Measurements from ENCODE around the gene UBE2C. TPM values are rescaled to one million over a fixed set of nuclear protein-coding genes. Genes with fewer than 3 reads are reported as not detected.
A peak's percentile ranks its signal among the peaks of the same experiment; 100 is the strongest.

The UBE2C gene
- total RNA-seq, 1 experiment from 2014 or later, result 423 TPM

DNA sequence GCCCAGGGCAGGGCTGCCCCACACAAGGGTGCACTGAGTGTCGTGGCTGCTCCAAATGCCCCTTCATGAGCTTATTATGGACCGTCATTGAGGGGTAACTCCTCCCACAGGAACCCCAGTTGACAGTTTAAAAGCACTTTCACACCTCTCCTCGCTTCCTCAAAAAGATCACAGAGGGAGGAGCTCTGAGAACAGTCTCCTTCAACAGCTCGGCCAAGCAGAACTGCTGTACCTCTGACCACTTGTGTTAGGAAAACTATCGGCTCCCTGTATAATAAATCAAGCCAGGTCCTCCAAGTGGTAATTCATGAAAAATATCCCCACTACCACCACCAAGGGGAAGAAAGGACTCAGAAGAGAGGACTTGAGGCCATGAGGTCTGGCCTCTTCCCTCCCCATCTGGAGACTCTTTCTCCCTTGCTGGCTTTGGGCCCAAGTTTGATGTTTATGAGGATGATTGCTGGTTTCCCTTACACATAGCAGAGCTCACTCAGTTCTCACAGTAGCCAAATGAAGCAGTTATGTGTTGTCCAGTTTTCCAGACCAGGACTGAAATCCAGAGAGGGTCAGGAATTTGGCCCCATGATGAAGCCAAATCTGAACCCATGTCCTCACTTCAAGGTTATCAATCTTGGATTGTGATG lies 29.8 kb downstream of the UBE2C start:
- intact Hi-C loops (cut with micrococcal nuclease; ENCODE audit: unreplicated experiment), result no loop called here
- no peak for DNase-seq
- H3K4me1 Mint-ChIP-seq (ENCODE audit: low read depth, unreplicated experiment), result no peaks in the 10 kb centered on the region
- ChIA-PET POLR2A (interaction anchor here (0.6 kb wide), 1 partner anchor 76 kb away, joined by 4 read pairs; no protein-coding TSS in a partner anchor), CTCF (interaction anchor here (0.5 to 0.9 kb wide), 2 partner anchors 127 to 575 kb away, joined by 4 to 5 read pairs; no protein-coding TSS in a partner anchor)
- Histone ChIP-seq H3K9me3 (no peaks in the 10 kb centered on the region), H3K27me3 (replicated peaks; ENCODE audit: control insufficient read depth, insufficient read depth, low read length) (no peaks in the 10 kb centered on the region), H3K36me3 (ENCODE audit: control insufficient read depth, insufficient read depth, low read length) (peaks cover 7% of the 10 kb centered on the region; the same call in 1 of the 2 replicates), H3K4me3 (ENCODE audit: low read depth, low read length) (no peak overlapping the region), H3K4me1 (no peaks in the 10 kb centered on the region)
- no peaks in the 10 kb centered on the region for H3K9me3 Mint-ChIP-seq (ENCODE audit: unreplicated experiment)
- TF ChIP-seq CTCF (IDR thresholded peaks at IDR 0.05; ENCODE audit: insufficient read depth in 1 of 2, low read depth in 1 of 2, low read length in 1 of 2, severe bottlenecking in 1 of 2, unreplicated experiment in 1 of 2), result no peak
- H3K36me3 Mint-ChIP-seq (ENCODE audit: insufficient read depth, unreplicated experiment), result peaks cover 44% of the 10 kb centered on the region
- BruUV-seq (replicated peaks), result no TSS peak
- H3K27me3 Mint-ChIP-seq (ENCODE audit: insufficient read depth, unreplicated experiment), result no peaks in the 10 kb centered on the region
- no peak overlapping the region for H3K27ac Mint-ChIP-seq (ENCODE audit: unreplicated experiment)
- no peak overlapping the region for H3K4me3 Mint-ChIP-seq (ENCODE audit: unreplicated experiment)

- Mint-ChIP-seq H3K9me3 (ENCODE audit: unreplicated experiment) (no peaks in the 10 kb centered on the region), H3K4me3 (ENCODE audit: unreplicated experiment) (no peak overlapping the region), H3K27me3 (ENCODE audit: insufficient read depth, unreplicated experiment) (no peaks in the 10 kb centered on the region), H3K36me3 (ENCODE audit: insufficient read depth, unreplicated experiment) (peaks cover 44% of the 10 kb centered on the region), H3K4me1 (ENCODE audit: low read depth, unreplicated experiment) (no peaks in the 10 kb centered on the region), H3K27ac (ENCODE audit: unreplicated experiment) (peak overlapping the region; percentile 46)
- ChIA-PET CTCF (no interaction called here), POLR2A (no interaction called here)
- Histone ChIP-seq H3K27me3 (replicated peaks; ENCODE audit: control insufficient read depth, insufficient read depth, low read length) (no peaks in the 10 kb centered on the region), H3K4me3 (ENCODE audit: low read depth, low read length) (no peak overlapping the region), H3K36me3 (ENCODE audit: control insufficient read depth, insufficient read depth, low read length) (peaks cover 7% of the 10 kb centered on the region; the same call in 1 of the 2 replicates), H3K9me3 (no peaks in the 10 kb centered on the region), H3K4me1 (no peaks in the 10 kb centered on the region)
- intact Hi-C loops (cut with micrococcal nuclease; ENCODE audit: unreplicated experiment), result no loop called here
- no peak for TF ChIP-seq CTCF (IDR thresholded peaks at IDR 0.05; ENCODE audit: insufficient read depth in 1 of 2, low read depth in 1 of 2, low read length in 1 of 2, severe bottlenecking in 1 of 2, unreplicated experiment in 1 of 2)
- no peak for DNase-seq
- no TSS peak for BruUV-seq (replicated peaks)
These were observed 31.1 kb downstream of the UBE2C start for GRCh38 chr20:45843506-45843905.

- Mint-ChIP-seq H3K9me3 (ENCODE audit: unreplicated experiment) (no peaks in the 10 kb centered on the region), H3K27ac (ENCODE audit: unreplicated experiment) (no peak overlapping the region), H3K36me3 (ENCODE audit: insufficient read depth, unreplicated experiment) (peaks cover 42% of the 10 kb centered on the region), H3K27me3 (ENCODE audit: insufficient read depth, unreplicated experiment) (no peaks in the 10 kb centered on the region), H3K4me1 (ENCODE audit: low read depth, unreplicated experiment) (no peaks in the 10 kb centered on the region), H3K4me3 (ENCODE audit: unreplicated experiment) (no peak overlapping the region)
- H3K9me3 ChIP-seq, result no peaks in the 10 kb centered on the region
- CTCF ChIA-PET, result no interaction called here
- no peak for TF ChIP-seq CTCF (IDR thresholded peaks at IDR 0.05; ENCODE audit: insufficient read depth in 1 of 2, low read depth in 1 of 2, low read length in 1 of 2, severe bottlenecking in 1 of 2, unreplicated experiment in 1 of 2)
- H3K4me3 ChIP-seq (ENCODE audit: low read depth, low read length), result no peak overlapping the region
- no peaks in the 10 kb centered on the region for H3K27me3 ChIP-seq (replicated peaks; ENCODE audit: control insufficient read depth, insufficient read depth, low read length)
- H3K4me1 ChIP-seq, result no peaks in the 10 kb centered on the region
- BruUV-seq (replicated peaks), result no TSS peak
- intact Hi-C loops (cut with micrococcal nuclease; ENCODE audit: unreplicated experiment), result no loop called here
- H3K36me3 ChIP-seq (ENCODE audit: control insufficient read depth, insufficient read depth, low read length), result peaks cover 7% of the 10 kb centered on the region; the same call in 1 of the 2 replicates
- DNase-seq, result no peak
- POLR2A ChIA-PET, result no interaction called here
These were observed 33.0 kb downstream of the UBE2C start for GRCh38 chr20:45845452-45845851.

Measured in Caco-2 (cell line).